Breast epithelium (tissue), 3 donors: ENCODE data around the gene BCL2L12.
"Not testable (repeated sequence)": the region's sequence is repeated elsewhere in the genome, so short reads cannot be mapped to it uniquely, and the experiment has no call there.

Source experiments
- CTCF ChIP-seq, 3 donors: fragments of 450-650 bp; IDR thresholded peaks; one replicate each; pipeline ENCODE4 v1.5.1; 2016 to 2017; ENCODE audit warnings: antibody characterized with exemption in 3 of 3, mild to moderate bottlenecking in 3 of 3, moderate library complexity in 3 of 3
- POLR2A ChIP-seq: fragments of 450-650 bp; IDR thresholded peaks from one replicate; pipeline ENCODE4 v1.6.1; 2016; ENCODE audit warnings: antibody characterized with exemption, mild to moderate bottlenecking, moderate library complexity

GRCh38 chr19:49617860-49618259 lies 47.9 kb upstream of the BCL2L12 start:
- TF ChIP-seq CTCF (IDR thresholded peaks at IDR 0.05); POLR2A: not testable (repeated sequence)
